Mucosa of gallbladder (tissue), 1 donor: Measurements from ENCODE around the gene EGFL6. TPM values are rescaled to one million over a fixed set of nuclear protein-coding genes. Genes with fewer than 3 reads are reported as not detected.

Source experiments
- DNase-seq: peaks from one replicate; pipeline ENCODE4 v3.0.0-alpha.2; 2020; ENCODE audit warnings: low spot score
- total RNA-seq: library from RNA; stranded (reverse); gene quantifications from one replicate; pipeline ENCODE4 v1.2.1, GENCODE V29; 2021
- donor health status: DM: no; HTN: no; CAD: no.

The EGFL6 gene
- 3.6 TPM for total RNA-seq

DNA sequence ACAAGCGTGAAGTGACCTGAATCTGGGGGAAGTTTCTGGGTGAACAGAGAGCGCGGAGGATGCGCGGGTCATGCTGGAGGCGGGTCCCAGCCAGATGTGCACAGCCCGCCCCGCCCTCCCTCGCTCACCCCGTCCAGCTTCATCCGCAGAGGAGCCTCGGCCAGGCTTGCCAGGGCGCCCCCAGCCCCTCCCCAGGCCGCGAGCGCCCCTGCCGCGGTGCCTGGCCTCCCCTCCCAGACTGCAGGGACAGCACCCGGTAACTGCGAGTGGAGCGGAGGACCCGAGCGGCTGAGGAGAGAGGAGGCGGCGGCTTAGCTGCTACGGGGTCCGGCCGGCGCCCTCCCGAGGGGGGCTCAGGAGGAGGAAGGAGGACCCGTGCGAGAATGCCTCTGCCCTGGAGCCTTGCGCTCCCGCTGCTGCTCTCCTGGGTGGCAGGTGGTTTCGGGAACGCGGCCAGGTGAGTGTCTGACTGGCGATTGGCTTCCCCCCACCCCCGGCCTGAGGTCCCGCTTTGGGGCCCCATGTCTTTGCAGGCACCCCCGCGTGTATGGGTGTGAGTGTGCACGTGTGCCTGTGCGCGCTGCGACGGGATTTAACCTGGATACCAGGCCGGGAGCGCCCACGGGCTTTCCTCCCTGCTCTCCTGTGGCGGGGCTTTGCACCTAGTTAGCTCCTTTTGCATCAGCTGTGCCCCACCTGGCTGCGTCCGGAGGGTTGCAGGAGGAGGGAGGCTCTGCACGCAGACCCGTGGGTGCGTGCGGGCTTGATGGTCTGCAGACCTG, at the start of gene EGFL6:
EGFL6 (plus strand) TSS at position 123 of the 782 bp plus-strand sequence; CDS start at position 384, 261 bp downstream.
- no peak for DNase-seq

- no peak for DNase-seq
These were observed 49.0 kb upstream of the EGFL6 start for GRCh38 chrX:13520351-13520750.

DNA sequence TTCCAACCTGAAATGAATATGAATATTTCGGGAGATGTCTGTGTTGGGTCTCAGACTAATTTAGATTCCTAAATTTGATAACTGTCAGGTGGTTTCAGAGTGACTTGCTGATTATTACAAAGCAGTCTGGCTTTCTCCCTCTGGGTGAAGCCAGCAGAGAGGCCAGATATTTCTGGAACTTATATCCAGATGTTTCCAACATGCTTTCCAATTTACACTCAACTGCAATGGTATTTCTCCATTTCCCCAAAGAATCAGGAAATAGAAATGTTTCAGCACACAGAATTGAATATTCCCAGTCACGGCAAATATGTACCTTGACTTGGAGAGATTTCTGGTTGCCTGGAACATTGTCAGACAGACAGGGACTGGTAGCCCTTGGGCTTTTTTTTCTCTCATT, 48.5 kb upstream of the EGFL6 start:
- DNase-seq = no peak

- no peak for DNase-seq
These were observed 46.6 kb upstream of the EGFL6 start for GRCh38 chrX:13522811-13523210.

DNA sequence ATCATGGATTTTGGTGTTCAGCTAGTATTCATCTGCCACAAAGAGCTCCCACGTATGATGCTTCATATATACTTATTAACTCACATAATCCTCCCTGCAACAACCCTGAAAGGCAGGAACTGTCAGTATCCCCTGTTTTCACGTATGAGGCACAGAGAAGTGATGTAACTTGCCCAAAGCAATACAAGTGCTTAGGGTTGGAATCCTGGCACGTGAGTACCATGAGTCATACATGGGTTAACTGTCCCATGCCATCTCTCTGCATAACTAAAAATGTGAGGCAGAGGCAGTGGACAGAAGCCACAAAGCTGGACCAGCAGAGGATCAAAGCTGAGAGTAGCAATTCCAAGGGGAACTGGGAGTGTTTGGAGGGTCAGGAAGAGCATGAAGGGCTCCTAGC, 35.7 kb upstream of the EGFL6 start:
- DNase-seq = no peak

GRCh38 chrX:13535376-13536165, 33.8 kb upstream of the EGFL6 start:
- no peak for DNase-seq

DNA sequence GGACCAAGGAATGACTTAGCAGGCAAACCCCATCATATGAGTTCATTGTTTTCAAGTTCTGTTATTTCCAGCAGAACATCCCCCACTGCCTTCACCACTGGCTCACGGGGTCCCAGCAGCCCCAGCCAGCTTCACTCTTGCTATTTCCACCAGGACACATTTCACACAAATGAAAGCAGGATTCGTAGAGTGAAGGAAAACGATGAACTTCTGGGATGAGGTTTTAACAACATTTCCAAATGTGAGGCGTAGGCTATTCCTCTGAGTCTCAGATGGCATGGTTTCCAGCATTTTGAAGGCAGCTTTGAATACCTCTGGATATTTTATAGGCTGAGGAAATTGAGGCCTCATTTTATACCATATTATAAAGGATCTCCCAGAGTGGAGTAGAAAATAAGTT, 32.9 kb upstream of the EGFL6 start:
- no peak for DNase-seq

DNA sequence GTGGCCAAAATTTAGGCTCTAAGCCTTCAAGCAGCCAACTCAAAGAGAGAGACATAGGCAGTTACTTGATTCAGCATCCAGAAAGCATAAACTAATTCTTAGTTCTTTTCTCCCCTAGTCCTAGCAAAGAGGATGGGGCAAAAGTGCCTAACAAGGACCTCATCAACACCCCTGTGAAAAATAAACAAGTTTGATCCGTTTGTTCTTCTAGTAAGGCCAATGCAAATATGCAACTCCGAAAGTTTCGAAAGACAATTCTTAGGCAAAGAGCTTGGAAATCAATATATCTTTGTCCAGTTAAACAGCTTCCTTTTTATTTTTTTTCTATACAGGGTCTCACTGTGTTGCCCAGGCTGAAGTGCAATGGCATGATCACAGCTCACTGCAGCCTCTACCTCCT, 31.0 kb upstream of the EGFL6 start:
- no peak for DNase-seq

DNA sequence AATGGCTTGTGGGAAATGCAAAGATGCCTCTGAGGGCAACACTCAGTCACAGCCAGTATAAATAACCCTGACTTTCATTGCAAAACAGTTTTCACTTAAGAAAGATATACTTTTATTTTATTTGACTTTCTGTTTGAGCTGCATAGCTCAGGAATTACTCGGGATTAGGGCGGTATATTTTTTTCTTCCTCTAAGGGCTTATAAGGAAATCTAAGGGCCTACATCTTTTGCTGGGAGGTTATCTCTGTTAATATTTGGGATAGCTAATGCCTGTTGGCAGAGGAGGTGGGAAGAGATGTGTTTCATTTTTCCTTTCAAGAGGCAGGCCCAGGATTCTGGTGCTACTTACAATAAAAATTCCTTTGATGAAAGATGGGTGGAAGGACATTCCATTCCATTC, 28.8 kb upstream of the EGFL6 start:
- DNase-seq = no peak

DNA sequence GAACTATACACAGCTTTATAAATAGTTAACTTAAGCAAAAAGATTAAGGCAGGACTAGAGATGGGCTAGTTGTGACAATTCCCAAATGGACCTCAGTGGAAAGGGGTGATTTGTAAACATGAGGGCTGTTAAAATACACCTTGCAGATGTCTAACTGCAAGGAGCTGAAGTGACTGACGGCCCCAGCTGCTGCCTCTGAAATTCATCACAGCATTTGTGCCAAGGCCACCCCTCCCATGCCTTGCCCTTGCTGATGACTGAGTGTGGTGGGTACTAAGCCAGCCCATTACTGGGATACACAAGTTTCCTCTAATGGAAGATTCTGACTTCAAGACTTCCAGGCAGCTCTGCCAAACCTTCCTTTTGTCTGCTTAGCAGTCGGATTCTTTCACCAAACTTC, 23.7 kb upstream of the EGFL6 start:
- DNase-seq = no peak

GRCh38 chrX:13547671-13548070, 21.7 kb upstream of the EGFL6 start:
- no peak for DNase-seq

- no peak for DNase-seq
These were observed 19.1 kb upstream of the EGFL6 start for GRCh38 chrX:13550346-13550745.

DNA sequence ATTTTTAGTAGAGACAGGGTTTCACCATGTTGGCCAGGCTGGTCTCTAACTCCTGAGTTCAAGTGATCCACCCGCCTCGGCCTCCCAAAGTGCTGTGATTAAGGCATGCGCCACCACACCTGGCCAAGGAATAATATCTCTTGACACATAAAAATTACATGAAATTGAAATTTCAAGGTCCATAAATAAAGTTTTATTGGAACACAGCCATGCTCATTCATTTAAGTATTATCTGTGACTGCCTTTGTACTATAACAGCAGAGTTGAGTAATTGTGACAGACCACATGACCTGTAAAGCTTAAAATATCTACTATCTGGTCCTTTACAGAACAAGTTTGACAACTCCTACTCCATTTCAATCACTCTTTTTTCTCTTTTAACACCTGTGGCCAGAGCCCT, 17.8 kb upstream of the EGFL6 start:
- DNase-seq = no peak

- DNase-seq = no peak
These were observed 16.5 kb upstream of the EGFL6 start for GRCh38 chrX:13552892-13553291.

DNA sequence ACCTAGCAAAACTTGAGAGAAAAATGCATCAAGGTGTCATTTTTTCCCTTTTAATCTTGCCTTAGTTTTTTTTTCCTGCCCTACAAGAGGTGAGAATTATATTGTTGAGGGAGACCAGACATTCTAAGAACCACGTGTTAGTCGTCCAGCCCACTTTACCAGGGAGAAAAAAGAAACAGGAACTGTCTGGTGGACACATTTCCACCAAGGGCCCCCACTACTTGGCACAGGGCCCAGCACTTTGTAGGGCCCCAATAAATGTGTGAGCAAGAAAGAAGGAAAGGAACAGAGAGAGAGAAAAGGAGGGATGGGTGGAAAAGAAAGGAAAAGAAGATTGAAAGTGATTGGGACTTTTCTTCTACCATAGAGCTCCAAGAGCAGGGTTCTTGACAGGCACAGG, 3.9 kb upstream of the EGFL6 start:
- DNase-seq = no peak

DNA sequence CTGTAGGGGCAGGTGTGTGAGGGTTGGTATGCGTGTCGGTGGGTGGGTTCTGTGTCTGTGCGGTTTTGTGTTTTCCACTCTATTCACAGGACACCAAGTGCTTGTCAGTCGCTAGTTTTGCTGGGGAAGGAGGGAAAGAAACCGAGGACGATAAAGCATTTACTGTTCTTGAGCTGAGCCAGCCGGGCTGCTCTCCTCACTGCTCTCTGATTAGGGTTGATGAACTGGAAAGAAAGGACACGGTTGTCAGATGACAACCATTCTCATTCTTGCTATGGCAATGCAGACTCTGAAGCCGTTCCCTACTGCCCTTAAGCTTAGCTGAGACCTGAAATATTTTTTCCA, 832 bp downstream of the EGFL6 start:
- no peak for DNase-seq

DNA sequence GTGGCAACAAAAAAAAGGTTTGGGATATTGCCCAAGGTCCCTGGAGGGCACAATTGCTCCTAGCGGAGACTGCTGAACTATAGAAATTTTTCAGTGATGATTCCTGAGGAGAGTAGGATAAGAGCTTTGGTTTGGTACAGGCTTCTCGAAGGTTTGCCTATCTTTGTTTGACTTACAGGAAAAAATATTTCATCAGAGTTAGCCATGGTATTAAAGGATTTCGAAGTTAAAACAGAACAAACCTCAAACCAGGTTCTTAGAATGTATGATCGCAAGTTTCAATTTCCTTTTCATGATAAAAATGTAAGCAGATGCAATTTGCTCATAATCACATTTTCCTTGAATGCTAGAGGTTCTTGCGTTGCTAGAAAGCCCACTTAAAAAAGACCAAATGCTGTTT, 1.7 kb downstream of the EGFL6 start:
- DNase-seq = no peak

GRCh38 chrX:13574600-13574999, 5.2 kb downstream of the EGFL6 start:
- DNase-seq = no peak

- DNase-seq = no peak
These were observed 10.3 kb downstream of the EGFL6 start for GRCh38 chrX:13579661-13580060.

- no peak for DNase-seq
These were observed 12.2 kb downstream of the EGFL6 start for GRCh38 chrX:13581554-13581953.

GRCh38 chrX:13587786-13588477, 18.5 kb downstream of the EGFL6 start:
- DNase-seq = no peak

DNA sequence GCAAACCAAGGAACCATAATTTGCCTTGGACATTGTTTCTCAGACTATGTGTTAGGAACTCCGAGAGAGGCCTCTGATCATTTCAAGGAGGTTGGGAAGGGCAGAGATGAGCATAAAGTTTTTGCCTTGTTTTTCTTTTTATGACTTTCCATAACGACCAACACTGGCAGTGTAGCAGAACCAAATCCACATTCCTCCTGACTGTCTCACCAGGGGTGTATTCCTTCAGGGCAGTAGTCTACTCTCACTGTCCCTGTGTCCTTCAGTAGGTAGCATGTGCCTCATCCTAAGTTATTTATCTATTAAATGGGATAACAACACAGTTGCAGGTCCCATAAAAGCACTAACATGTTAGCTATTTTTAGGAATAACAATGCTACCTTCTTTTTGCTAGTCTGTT, 20.8 kb downstream of the EGFL6 start:
- DNase-seq = no peak

DNA sequence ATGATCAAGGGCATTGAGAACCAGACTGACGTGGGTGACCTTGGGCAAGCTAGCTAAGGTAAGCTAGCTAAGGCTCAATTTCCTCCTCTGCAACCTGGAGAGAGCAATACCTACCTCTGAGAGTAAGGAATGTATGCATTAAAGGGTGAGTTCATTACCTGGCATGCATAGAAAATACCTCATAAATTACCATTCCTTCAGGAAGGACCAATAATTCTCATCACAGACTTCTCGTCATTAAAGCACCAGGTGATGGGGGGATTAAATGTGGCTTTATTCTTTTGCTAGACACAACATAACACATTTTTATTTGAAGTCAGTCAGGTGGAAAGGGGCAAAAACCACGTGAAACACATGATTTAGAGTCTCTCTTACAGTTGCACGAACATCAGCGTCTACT, 21.5 kb downstream of the EGFL6 start:
- DNase-seq = no peak
